GM12878 (cell line): ENCODE measurements around the gene SEPTIN7. TPM values are rescaled to one million over a fixed set of nuclear protein-coding genes. Genes with fewer than 3 reads are reported as not detected.

Experiments
- ATAC-seq: fragments of 200-7000 bp; cut with Tn5 transposase; 3 replicates; pipeline ENCODE4 v1.9.1; 2020; ENCODE audit warnings: mild to moderate bottlenecking, moderate library complexity
- BruUV-seq: library from RNA; stranded (reverse); fragments of 400-500 nt; replicated peaks from 2 replicates; lab custom pipeline; 2021; lab: Mats Ljungman, UMichigan
- CTCF ChIA-PET: fragments of 300-600 bp; sonication (Branson Sonifier 250); formaldehyde crosslinking; extraction: SDS; loops from one replicate; lab custom pipeline; 2021; ENCODE audit warnings: inconsistent platforms; lab: Yijun Ruan, JAX
- POLR2A ChIA-PET: fragments of 350-600 bp; formaldehyde crosslinking; extraction: SDS; loops from one replicate; lab custom pipeline; 2021; ENCODE audit warnings: inconsistent platforms; lab: Charles Lee
- RAD21 ChIA-PET: fragments of 300-600 bp; sonication (Branson Sonifier 250); formaldehyde crosslinking; loops from one replicate; lab custom pipeline; 2023; ENCODE audit warnings: antibody characterized with exemption; ENCODE audit not compliant: unreplicated experiment; lab: Charles Lee
- SMC1A ChIA-PET: fragments of 300-600 bp; sonication (Branson Sonifier 250); formaldehyde crosslinking; loops from one replicate; lab custom pipeline; 2023; ENCODE audit not compliant: unreplicated experiment, uncharacterized antibody; lab: Charles Lee
- DNase-seq: peaks from one replicate; pipeline ENCODE4 v3.0.0-alpha.2; 2011; ENCODE audit warnings: low read depth, low spot score
- FAIRE-seq: peaks from 3 replicates; lab custom pipeline; 2011; peaks lifted over from hg19 to GRCh38; lab: Jason Lieb, UNC
- H2AFZ ChIP-seq: 2 replicates; pipeline ENCODE4 v1.6.0; 2011; ENCODE audit warnings: low read depth, low read length, control low read depth; ENCODE audit not compliant: control insufficient read depth
- H3K27ac ChIP-seq: 2 replicates; pipeline ENCODE4 v1.5.1; 2011; ENCODE audit warnings: control low read depth; ENCODE audit not compliant: control insufficient read depth, insufficient read depth
- H3K27me3 ChIP-seq, 2 experiments: replicated peaks in 1 of 2; 2 replicates each; pipeline versions ENCODE4 v1.6.0 to v1.6.1; 2011; ENCODE audit warnings: low read length in 1 of 2; ENCODE audit not compliant: control insufficient read depth in 2 of 2, insufficient read depth in 2 of 2
- H3K36me3 ChIP-seq, 2 experiments: 2 replicates each; pipeline ENCODE4 v1.5.1; 2011; ENCODE audit warnings: low read length in 1 of 2; ENCODE audit not compliant: control insufficient read depth in 2 of 2, insufficient read depth in 2 of 2
- H3K4me1 ChIP-seq: 2 replicates; pipeline ENCODE4 v1.6.1; 2011; ENCODE audit warnings: mild to moderate bottlenecking, low read length, moderate library complexity, mixed read lengths; ENCODE audit not compliant: control insufficient read depth, insufficient read depth
- H3K4me2 ChIP-seq: 2 replicates; pipeline ENCODE4 v1.6.0; 2011; ENCODE audit warnings: control low read depth; ENCODE audit not compliant: control insufficient read depth, insufficient read depth
- H3K4me3 ChIP-seq: fragments of 200-600 bp; sonication (generic); 2 replicates; pipeline ENCODE4 v1.5.1; 2016
- H3K79me2 ChIP-seq: 2 replicates; pipeline ENCODE4 v1.6.0; 2011; ENCODE audit warnings: low read length; ENCODE audit not compliant: control insufficient read depth, insufficient read depth
- H3K9ac ChIP-seq: 2 replicates; pipeline ENCODE4 v1.8.0; 2011; ENCODE audit warnings: low read length, control low read depth, mixed read lengths; ENCODE audit not compliant: control insufficient read depth, insufficient read depth
- H3K9me3 ChIP-seq: replicated peaks from 3 replicates; pipeline ENCODE4 v1.5.1; 2011; ENCODE audit warnings: mild to moderate bottlenecking, low read length; ENCODE audit not compliant: control insufficient read depth, insufficient read depth
- H4K20me1 ChIP-seq: 2 replicates; pipeline ENCODE4 v1.6.0; 2011; ENCODE audit not compliant: control insufficient read depth, insufficient read depth
- KAT2A ChIP-seq: conservative IDR thresholded peaks from 2 replicates; pipeline ENCODE4 v1.6.1; 2011; ENCODE audit warnings: low read depth, low read length; ENCODE audit not compliant: control insufficient read depth
- MYB ChIP-seq: fragments of 150-350 bp; IDR thresholded peaks from 2 replicates; pipeline ENCODE4 v1.6.1; 2014; ENCODE audit warnings: mild to moderate bottlenecking, low read depth, low read length, borderline replicate concordance
- RBBP5 ChIP-seq: fragments of 200-600 bp; sonication (generic); conservative IDR thresholded peaks from 2 replicates; pipeline ENCODE4 v1.6.1; 2016
- SIX5 ChIP-seq: IDR thresholded peaks from 2 replicates; pipeline ENCODE4 v1.6.1; 2011; ENCODE audit warnings: mild to moderate bottlenecking, low read depth, low read length, moderate library complexity; ENCODE audit not compliant: severe bottlenecking
- WGBS: methylation state at CpG from one replicate; pipeline ENCODE4 v1.1.6; 2016; ENCODE audit warnings: low lambda C conversion rate; ENCODE audit not compliant: insufficient replicate concordance, insufficient coverage; ENCODE audit errors: missing lambda C conversion rate; 5-methylcytosine and 5-hydroxymethylcytosine counted together
- in situ Hi-C: fragments of 300-500 bp; cut with MboI; formaldehyde crosslinking; loops from 9 replicates; pipeline ENCODE4 v1.14.3; 2018; ENCODE audit warnings: mixed read lengths
- intact Hi-C: fragments of 100-400 bp; cut with micrococcal nuclease; formaldehyde crosslinking; loops from one replicate; pipeline ENCODE4 v1.14.2; 2022; ENCODE audit not compliant: unreplicated experiment
- polyA plus RNA-seq, 11 experiments: library from polyadenylated mRNA; depleted of rRNA in 4 of 11; unstranded in 6 of 11; stranded (reverse) in 5 of 11; fragments of >200 nt; fragmentation: Nextera tagmentation in 4 of 11; fragmentation: Illumina TruSeq in 1 of 11; extraction: Ambion mirVana in 4 of 11; extraction: Trizol in 1 of 11; gene quantifications; 1 replicate in 1 of 11; 2 replicates in 10 of 11; pipeline versions ENCODE4 v1.2.1 to v1.2.3, GENCODE V29; 2011 to 2016; ENCODE audit warnings: inconsistent platforms in 2 of 11, missing spikeins in 2 of 11, low read depth in 1 of 11
- total RNA-seq, 4 experiments: library from RNA; depleted of rRNA in 3 of 4; stranded (reverse); fragments of >200 nt in 3 of 4; fragmentation: Illumina TruSeq in 1 of 4; extraction: Trizol in 1 of 4; gene quantifications; 2 replicates each; pipeline versions ENCODE4 v1.2.1 to v1.2.3, GENCODE V29; 2013 to 2021
- TF ChIP-seq, protein P1 (sequence below): IDR thresholded peaks from 2 replicates; pipeline ENCODE4 v1.6.1; 2011; ENCODE audit warnings: low read depth, low read length, improper control_type of control experiment, borderline replicate concordance
- TF ChIP-seq, protein P2 (sequence below): fragments of 450-650 bp; IDR thresholded peaks from 2 replicates; pipeline ENCODE4 v1.6.1; 2016; ENCODE audit warnings: mild to moderate bottlenecking, moderate library complexity, borderline replicate concordance
- TF ChIP-seq, protein P3 (sequence below): fragments of 450-650 bp; IDR thresholded peaks from 2 replicates; pipeline ENCODE4 v1.6.1; 2017; ENCODE audit warnings: antibody characterized with exemption, mild to moderate bottlenecking, moderate library complexity
- TF ChIP-seq, protein P4 (sequence below): IDR thresholded peaks from 2 replicates; pipeline ENCODE4 v1.6.1; 2012; ENCODE audit warnings: low read depth, low read length, improper control_type of control experiment
- TF ChIP-seq, protein P5 (sequence below): fragments of 450-650 bp; IDR thresholded peaks from 2 replicates; pipeline ENCODE4 v1.6.1; 2018; ENCODE audit warnings: mild to moderate bottlenecking, low read depth, moderate library complexity; ENCODE audit not compliant: partially characterized antibody

SEPTIN7 gene
- total and polyA plus RNA-seq, 10 of the 15 experiments (the other 5 are each of a cell fraction or from before 2014, with no cell fraction given), result 176 to 787 (median 437) TPM

DNA sequence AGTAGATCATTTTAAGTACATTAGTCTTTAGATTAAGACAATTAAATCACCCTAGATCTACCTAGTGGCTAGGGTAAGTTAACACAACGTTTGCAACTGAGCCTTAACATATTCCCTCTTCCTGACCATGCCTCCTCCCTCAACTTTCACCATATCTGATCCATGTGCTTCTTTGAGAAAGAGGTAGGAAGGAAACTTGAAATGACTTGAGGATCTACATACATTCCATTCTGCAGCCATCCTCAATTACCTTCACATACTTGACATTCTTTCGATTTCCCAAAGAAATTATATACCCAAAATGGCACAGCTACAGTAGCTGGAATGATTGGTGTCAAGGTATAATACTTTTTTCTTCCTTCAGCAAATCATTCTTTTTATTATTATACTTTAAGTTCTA, 12.9 kb upstream of the SEPTIN7 start:
- ChIA-PET CTCF (no interaction called here), RAD21 (no interaction called here), POLR2A (no interaction called here), SMC1A (no interaction called here)
- Histone ChIP-seq H4K20me1 (no peaks in the 10 kb centered on the region), H3K9me3 (no peaks in the 10 kb centered on the region; the same call in 1 of the 3 replicates), H3K9ac (no peak overlapping the region), H3K27me3 (no peaks in the 10 kb centered on the region), H3K36me3 (no peaks in the 10 kb centered on the region), H3K27ac (no peak overlapping the region), H3K4me3 (no peak overlapping the region), H2AFZ (no peak overlapping the region), H3K4me1 (no peaks in the 10 kb centered on the region), H3K4me2 (no peak overlapping the region), H3K79me2 (no peaks in the 10 kb centered on the region)
- no peak for DNase-seq
- intact Hi-C loops, result no loop called here
- BruUV-seq, result no TSS peak
- 75% methylated on average over 2 of the region's 2 CpGs for WGBS
- no peak for ATAC-seq
- FAIRE-seq, result no peak
- in situ Hi-C loops, result no loop called here
- TF ChIP-seq SIX5 (no peak), KAT2A (no peak), RBBP5 (no peak), MYB (no peak)
- TF ChIP-seq, protein P1, sequence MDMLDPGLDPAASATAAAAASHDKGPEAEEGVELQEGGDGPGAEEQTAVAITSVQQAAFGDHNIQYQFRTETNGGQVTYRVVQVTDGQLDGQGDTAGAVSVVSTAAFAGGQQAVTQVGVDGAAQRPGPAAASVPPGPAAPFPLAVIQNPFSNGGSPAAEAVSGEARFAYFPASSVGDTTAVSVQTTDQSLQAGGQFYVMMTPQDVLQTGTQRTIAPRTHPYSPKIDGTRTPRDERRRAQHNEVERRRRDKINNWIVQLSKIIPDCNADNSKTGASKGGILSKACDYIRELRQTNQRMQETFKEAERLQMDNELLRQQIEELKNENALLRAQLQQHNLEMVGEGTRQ, result no peak
- TF ChIP-seq, protein P2, sequence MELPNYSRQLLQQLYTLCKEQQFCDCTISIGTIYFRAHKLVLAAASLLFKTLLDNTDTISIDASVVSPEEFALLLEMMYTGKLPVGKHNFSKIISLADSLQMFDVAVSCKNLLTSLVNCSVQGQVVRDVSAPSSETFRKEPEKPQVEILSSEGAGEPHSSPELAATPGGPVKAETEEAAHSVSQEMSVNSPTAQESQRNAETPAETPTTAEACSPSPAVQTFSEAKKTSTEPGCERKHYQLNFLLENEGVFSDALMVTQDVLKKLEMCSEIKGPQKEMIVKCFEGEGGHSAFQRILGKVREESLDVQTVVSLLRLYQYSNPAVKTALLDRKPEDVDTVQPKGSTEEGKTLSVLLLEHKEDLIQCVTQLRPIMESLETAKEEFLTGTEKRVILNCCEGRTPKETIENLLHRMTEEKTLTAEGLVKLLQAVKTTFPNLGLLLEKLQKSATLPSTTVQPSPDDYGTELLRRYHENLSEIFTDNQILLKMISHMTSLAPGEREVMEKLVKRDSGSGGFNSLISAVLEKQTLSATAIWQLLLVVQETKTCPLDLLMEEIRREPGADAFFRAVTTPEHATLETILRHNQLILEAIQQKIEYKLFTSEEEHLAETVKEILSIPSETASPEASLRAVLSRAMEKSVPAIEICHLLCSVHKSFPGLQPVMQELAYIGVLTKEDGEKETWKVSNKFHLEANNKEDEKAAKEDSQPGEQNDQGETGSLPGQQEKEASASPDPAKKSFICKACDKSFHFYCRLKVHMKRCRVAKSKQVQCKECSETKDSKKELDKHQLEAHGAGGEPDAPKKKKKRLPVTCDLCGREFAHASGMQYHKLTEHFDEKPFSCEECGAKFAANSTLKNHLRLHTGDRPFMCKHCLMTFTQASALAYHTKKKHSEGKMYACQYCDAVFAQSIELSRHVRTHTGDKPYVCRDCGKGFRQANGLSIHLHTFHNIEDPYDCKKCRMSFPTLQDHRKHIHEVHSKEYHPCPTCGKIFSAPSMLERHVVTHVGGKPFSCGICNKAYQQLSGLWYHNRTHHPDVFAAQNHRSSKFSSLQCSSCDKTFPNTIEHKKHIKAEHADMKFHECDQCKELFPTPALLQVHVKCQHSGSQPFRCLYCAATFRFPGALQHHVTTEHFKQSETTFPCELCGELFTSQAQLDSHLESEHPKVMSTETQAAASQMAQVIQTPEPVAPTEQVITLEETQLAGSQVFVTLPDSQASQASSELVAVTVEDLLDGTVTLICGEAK, result no peak
- TF ChIP-seq, protein P3, sequence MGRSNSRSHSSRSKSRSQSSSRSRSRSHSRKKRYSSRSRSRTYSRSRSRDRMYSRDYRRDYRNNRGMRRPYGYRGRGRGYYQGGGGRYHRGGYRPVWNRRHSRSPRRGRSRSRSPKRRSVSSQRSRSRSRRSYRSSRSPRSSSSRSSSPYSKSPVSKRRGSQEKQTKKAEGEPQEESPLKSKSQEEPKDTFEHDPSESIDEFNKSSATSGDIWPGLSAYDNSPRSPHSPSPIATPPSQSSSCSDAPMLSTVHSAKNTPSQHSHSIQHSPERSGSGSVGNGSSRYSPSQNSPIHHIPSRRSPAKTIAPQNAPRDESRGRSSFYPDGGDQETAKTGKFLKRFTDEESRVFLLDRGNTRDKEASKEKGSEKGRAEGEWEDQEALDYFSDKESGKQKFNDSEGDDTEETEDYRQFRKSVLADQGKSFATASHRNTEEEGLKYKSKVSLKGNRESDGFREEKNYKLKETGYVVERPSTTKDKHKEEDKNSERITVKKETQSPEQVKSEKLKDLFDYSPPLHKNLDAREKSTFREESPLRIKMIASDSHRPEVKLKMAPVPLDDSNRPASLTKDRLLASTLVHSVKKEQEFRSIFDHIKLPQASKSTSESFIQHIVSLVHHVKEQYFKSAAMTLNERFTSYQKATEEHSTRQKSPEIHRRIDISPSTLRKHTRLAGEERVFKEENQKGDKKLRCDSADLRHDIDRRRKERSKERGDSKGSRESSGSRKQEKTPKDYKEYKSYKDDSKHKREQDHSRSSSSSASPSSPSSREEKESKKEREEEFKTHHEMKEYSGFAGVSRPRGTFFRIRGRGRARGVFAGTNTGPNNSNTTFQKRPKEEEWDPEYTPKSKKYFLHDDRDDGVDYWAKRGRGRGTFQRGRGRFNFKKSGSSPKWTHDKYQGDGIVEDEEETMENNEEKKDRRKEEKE, result no peak
- TF ChIP-seq, protein P4, sequence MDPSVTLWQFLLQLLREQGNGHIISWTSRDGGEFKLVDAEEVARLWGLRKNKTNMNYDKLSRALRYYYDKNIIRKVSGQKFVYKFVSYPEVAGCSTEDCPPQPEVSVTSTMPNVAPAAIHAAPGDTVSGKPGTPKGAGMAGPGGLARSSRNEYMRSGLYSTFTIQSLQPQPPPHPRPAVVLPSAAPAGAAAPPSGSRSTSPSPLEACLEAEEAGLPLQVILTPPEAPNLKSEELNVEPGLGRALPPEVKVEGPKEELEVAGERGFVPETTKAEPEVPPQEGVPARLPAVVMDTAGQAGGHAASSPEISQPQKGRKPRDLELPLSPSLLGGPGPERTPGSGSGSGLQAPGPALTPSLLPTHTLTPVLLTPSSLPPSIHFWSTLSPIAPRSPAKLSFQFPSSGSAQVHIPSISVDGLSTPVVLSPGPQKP, result no peak
- TF ChIP-seq, protein P5, sequence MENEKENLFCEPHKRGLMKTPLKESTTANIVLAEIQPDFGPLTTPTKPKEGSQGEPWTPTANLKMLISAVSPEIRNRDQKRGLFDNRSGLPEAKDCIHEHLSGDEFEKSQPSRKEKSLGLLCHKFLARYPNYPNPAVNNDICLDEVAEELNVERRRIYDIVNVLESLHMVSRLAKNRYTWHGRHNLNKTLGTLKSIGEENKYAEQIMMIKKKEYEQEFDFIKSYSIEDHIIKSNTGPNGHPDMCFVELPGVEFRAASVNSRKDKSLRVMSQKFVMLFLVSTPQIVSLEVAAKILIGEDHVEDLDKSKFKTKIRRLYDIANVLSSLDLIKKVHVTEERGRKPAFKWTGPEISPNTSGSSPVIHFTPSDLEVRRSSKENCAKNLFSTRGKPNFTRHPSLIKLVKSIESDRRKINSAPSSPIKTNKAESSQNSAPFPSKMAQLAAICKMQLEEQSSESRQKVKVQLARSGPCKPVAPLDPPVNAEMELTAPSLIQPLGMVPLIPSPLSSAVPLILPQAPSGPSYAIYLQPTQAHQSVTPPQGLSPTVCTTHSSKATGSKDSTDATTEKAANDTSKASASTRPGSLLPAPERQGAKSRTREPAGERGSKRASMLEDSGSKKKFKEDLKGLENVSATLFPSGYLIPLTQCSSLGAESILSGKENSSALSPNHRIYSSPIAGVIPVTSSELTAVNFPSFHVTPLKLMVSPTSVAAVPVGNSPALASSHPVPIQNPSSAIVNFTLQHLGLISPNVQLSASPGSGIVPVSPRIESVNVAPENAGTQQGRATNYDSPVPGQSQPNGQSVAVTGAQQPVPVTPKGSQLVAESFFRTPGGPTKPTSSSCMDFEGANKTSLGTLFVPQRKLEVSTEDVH, result no peak
- TF ChIP-seq, all 136 proteins: peak for 0
